GM23248 (cell line): ENCODE results near the gene PPP1R9B. TPM values are rescaled to one million over a fixed set of nuclear protein-coding genes. Genes with fewer than 3 reads are reported as not detected.
A peak's percentile ranks its signal among the peaks of the same experiment; 100 is the strongest.

ENCODE experiments used
- DNase-seq: peaks from one replicate; pipeline ENCODE4 v3.0.0-alpha.2; 2015
- H2AFZ ChIP-seq: fragments of 200-600 bp; sonication (generic); 2 replicates; pipeline ENCODE4 v1.6.1; 2016; ENCODE audit warnings: antibody characterized with exemption
- H3F3A ChIP-seq: fragments of 200-600 bp; sonication (generic); 2 replicates; pipeline ENCODE4 v1.6.1; 2016; ENCODE audit warnings: mild to moderate bottlenecking, antibody characterized with exemption, mixed run types; ENCODE audit not compliant: insufficient read depth
- H3K27ac ChIP-seq: fragments of 200-600 bp; sonication (generic); 2 replicates; pipeline ENCODE4 v1.5.1; 2016; ENCODE audit warnings: mild to moderate bottlenecking
- H3K27me3 ChIP-seq: fragments of 200-600 bp; sonication (generic); replicated peaks from 2 replicates; pipeline ENCODE4 v1.6.1; 2016; ENCODE audit warnings: mild to moderate bottlenecking; ENCODE audit not compliant: insufficient read depth
- H3K36me3 ChIP-seq: fragments of 200-600 bp; sonication (generic); 2 replicates; pipeline ENCODE4 v1.6.1; 2016; ENCODE audit warnings: low read depth, mild to moderate bottlenecking
- H3K4me1 ChIP-seq: fragments of 200-600 bp; sonication (generic); 2 replicates; pipeline ENCODE4 v1.6.1; 2016; ENCODE audit warnings: mild to moderate bottlenecking; ENCODE audit not compliant: insufficient read depth
- H3K4me2 ChIP-seq: fragments of 200-600 bp; sonication (generic); one replicate; pipeline ENCODE4 v1.6.1; 2016; ENCODE audit warnings: mild to moderate bottlenecking; ENCODE audit not compliant: unreplicated experiment
- H3K4me3 ChIP-seq: fragments of 200-600 bp; sonication (generic); 2 replicates; pipeline ENCODE4 v1.5.1; 2016; ENCODE audit warnings: mild to moderate bottlenecking
- H3K79me2 ChIP-seq: fragments of 200-600 bp; sonication (generic); 2 replicates; pipeline ENCODE4 v1.6.1; 2016; ENCODE audit warnings: mild to moderate bottlenecking; ENCODE audit not compliant: insufficient read depth
- H3K9ac ChIP-seq: fragments of 200-600 bp; sonication (generic); 2 replicates; pipeline ENCODE4 v1.6.1; 2016; ENCODE audit warnings: mild to moderate bottlenecking
- H3K9me2 ChIP-seq: fragments of 200-600 bp; sonication (generic); 2 replicates; pipeline ENCODE4 v1.6.1; 2016; ENCODE audit warnings: mixed run types, mild to moderate bottlenecking, moderate library complexity; ENCODE audit not compliant: insufficient read depth
- H3K9me3 ChIP-seq: fragments of 200-600 bp; sonication (generic); one replicate; pipeline ENCODE4 v1.6.1; 2017; ENCODE audit warnings: low read depth
- H4K20me1 ChIP-seq: fragments of 200-600 bp; sonication (generic); 2 replicates; pipeline ENCODE4 v1.6.0; 2016; ENCODE audit not compliant: insufficient read depth
- EZH2 ChIP-seq: fragments of 200-600 bp; sonication (generic); IDR thresholded peaks from 2 replicates; pipeline ENCODE4 v1.6.1; 2018; ENCODE audit warnings: antibody characterized with exemption, mild to moderate bottlenecking; ENCODE audit not compliant: insufficient read depth, poor library complexity, severe bottlenecking
- EZH2phosphoT487 ChIP-seq: fragments of 200-600 bp; sonication (generic); IDR thresholded peaks from 2 replicates; pipeline ENCODE4 v1.6.1; 2018; ENCODE audit warnings: antibody characterized with exemption, moderate library complexity, mild to moderate bottlenecking, low read depth; ENCODE audit not compliant: insufficient read depth
- WGBS, 2 experiments: methylation state at CpG; one replicate each; pipeline ENCODE4 v1.1.6; 2015 to 2017; ENCODE audit warnings: low lambda C conversion rate in 2 of 2, low coverage in 1 of 2; ENCODE audit errors: missing lambda C conversion rate in 2 of 2; 5-methylcytosine and 5-hydroxymethylcytosine counted together
- in situ Hi-C: fragments of 300-500 bp; cut with MboI; formaldehyde crosslinking; loops from 2 replicates; pipeline ENCODE4 v1.15.0; 2020
- polyA plus RNA-seq: library from polyadenylated mRNA; unstranded; fragments of >200 nt; fragmentation: Nextera tagmentation; extraction: Ambion mirVana; gene quantifications from 2 replicates; pipeline ENCODE4 v1.2.1, GENCODE V29; 2016
- total RNA-seq: library from RNA; depleted of rRNA; stranded (reverse); fragments of >200 nt; shearing (Covaris generic); gene quantifications from 2 replicates; pipeline ENCODE4 v1.2.3, GENCODE V29; 2014; rRNA removed

The PPP1R9B gene
- total RNA-seq (62.0 and 69.4 TPM in 2 replicates), polyA plus RNA-seq (2.3 and 3.2 TPM in 2 replicates)

GRCh38 chr17:50150354-50151040, at the start of gene PPP1R9B:
Gene PPP1R9B, minus strand, starts transcription at chr17:50150677. Its CDS starts 164 bp downstream, at chr17:50150513.
- Histone ChIP-seq H4K20me1 (peaks cover 2% of the 10 kb centered on the region; the same call in 1 of the 2 replicates), H3K4me1 (peaks cover 44% of the 10 kb centered on the region), H3K79me2 (peaks cover 51% of the 10 kb centered on the region), H3K9me2 (no peaks in the 10 kb centered on the region), H3K4me2 (peak within 1 kb of the TSS; percentile 97), H3K27ac (peak within 1 kb of the TSS; percentile 76), H3F3A (peaks cover 23% of the 10 kb centered on the region), H3K9me3 (no peaks in the 10 kb centered on the region), H3K27me3 (no peaks in the 10 kb centered on the region), H3K9ac (peak within 1 kb of the TSS; percentile 98), H2AFZ (peak within 1 kb of the TSS; percentile 63), H3K36me3 (no peaks in the 10 kb centered on the region), H3K4me3 (peak within 1 kb of the TSS; percentile 83)
- WGBS, 2 experiments = 1% methylated on average over 41 to 57 of the region's 69 CpGs
- TF ChIP-seq EZH2phosphoT487 = no peak
- no peak for TF ChIP-seq EZH2
- in situ Hi-C loops = no loop called here
- no peak for DNase-seq

- Histone ChIP-seq H3K4me1 (peaks cover 61% of the 10 kb centered on the region), H2AFZ (no peak overlapping the region), H3K36me3 (peaks cover 52% of the 10 kb centered on the region), H3K27ac (peak overlapping the region; percentile 100), H4K20me1 (no peaks in the 10 kb centered on the region), H3K4me2 (peak overlapping the region; percentile 94), H3K4me3 (peak overlapping the region; percentile 99), H3K9me3 (no peaks in the 10 kb centered on the region), H3K79me2 (peaks cover 89% of the 10 kb centered on the region), H3K27me3 (no peaks in the 10 kb centered on the region), H3K9me2 (no peaks in the 10 kb centered on the region), H3F3A (peaks cover 68% of the 10 kb centered on the region), H3K9ac (peak overlapping the region; percentile 100)
- TF ChIP-seq EZH2 (no peak), EZH2phosphoT487 (no peak)
- in situ Hi-C loops = no loop called here
- WGBS, 2 experiments = 0 to 2% methylated on average over 25 to 33 of the region's 36 CpGs
- peak; percentile 96 for DNase-seq
These were observed 49.5 kb upstream of the PPP1R9B start for GRCh38 chr17:50199803-50200456.

GRCh38 chr17:50199211-50199802, 48.8 kb upstream of the PPP1R9B start:
- WGBS, 2 experiments = 1% methylated on average over 20 to 39 of the region's 41 CpGs
- Histone ChIP-seq H4K20me1 (no peaks in the 10 kb centered on the region), H3K79me2 (peaks cover 90% of the 10 kb centered on the region), H3K9me3 (no peaks in the 10 kb centered on the region), H3K36me3 (peaks cover 52% of the 10 kb centered on the region), H3K9me2 (no peaks in the 10 kb centered on the region), H2AFZ (no peak overlapping the region), H3K27ac (peak overlapping the region; percentile 100), H3K27me3 (no peaks in the 10 kb centered on the region), H3K4me1 (peaks cover 61% of the 10 kb centered on the region), H3K4me2 (peak overlapping the region; percentile 94), H3K9ac (peak overlapping the region; percentile 100), H3F3A (peaks cover 62% of the 10 kb centered on the region), H3K4me3 (peak overlapping the region; percentile 99)
- in situ Hi-C loops = no loop called here
- peak; percentile 68 for DNase-seq
- TF ChIP-seq EZH2phosphoT487 (no peak), EZH2 (no peak)

GRCh38 chr17:50198026-50198669, 47.7 kb upstream of the PPP1R9B start:
- WGBS, 2 experiments = 1% methylated on average over 7 of the region's 7 CpGs
- DNase-seq = peak; percentile 84
- no peaks in the 10 kb centered on the region for H4K20me1 ChIP-seq

More at GRCh38 chr17:50198026-50198669, 47.7 kb upstream of the PPP1R9B start:
- in situ Hi-C loops = no loop called here
- Histone ChIP-seq H2AFZ (no peak overlapping the region), H3K9me3 (no peaks in the 10 kb centered on the region), H3K9me2 (no peaks in the 10 kb centered on the region), H3K36me3 (peaks cover 64% of the 10 kb centered on the region), H3K4me2 (peak overlapping the region; percentile 94), H3K9ac (peak overlapping the region; percentile 100), H3F3A (peaks cover 68% of the 10 kb centered on the region), H3K79me2 (peaks cover 98% of the 10 kb centered on the region), H3K27ac (peak overlapping the region; percentile 100), H3K27me3 (no peaks in the 10 kb centered on the region), H3K4me3 (peak overlapping the region; percentile 99), H3K4me1 (peaks cover 65% of the 10 kb centered on the region)
- TF ChIP-seq EZH2 = no peak
- no peak for TF ChIP-seq EZH2phosphoT487
